ENCODE results near the gene TAF6.

The TAF6 gene

GRCh38 chr7:100072462-100072861 is 46.7 kb downstream of the TAF6 start:
- DNase-seq (ENCODE audit: low read depth in 2 of 2): no peak

DNA sequence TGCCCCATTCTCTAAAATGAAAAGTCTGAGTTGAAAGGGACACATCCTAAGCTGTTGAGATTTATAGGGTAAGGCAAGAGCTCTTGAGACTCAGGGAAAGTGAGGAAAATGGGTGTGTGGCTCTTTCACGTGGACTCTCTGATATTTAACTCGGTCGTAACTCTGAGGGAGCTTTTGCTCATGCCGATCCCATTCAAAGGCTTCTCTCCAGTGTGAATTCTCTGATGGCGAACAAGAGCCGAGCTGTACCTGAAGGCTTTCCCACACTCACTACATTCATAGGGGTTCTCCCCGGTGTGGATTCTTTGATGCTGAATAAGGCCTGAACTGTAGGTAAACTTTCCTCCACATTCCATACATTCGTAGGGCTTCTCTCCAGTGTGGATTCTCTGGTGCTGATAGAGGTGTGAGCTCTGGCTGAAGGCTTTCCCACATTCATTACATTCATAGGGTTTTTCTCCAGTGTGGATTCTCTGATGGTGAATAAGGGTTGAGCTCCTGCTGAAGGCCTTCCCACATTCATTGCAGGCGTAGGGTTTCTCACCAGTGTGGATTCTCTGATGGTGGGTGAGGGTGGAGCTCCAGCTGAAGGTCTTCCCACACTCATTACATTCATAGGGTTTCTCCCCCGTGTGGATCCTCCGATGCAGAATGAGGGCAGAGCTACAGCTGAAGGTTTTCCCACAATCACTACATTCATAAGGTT is 48.0 kb downstream of the TAF6 start:
- DNase-seq (ENCODE audit: low read depth in 2 of 2): no peak

DNA sequence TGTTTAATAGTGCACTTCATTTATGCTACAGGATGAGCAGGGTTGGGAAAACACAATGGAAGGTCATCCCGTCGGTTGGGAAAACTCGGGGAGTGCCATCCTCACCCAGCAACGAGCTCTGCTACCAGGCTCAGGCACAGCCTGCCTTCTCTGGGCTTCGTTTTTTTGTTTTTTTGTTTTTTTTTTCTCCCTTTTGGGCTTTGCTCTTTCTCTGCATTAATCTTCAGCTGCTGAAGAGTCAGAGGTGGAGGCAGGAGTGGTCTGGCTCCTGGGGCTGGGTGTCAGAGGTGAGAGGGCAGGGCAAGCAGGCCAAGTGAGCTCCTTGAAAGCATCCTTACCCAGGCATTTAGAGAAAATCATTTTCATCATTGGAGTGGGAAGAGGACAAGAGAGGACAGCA is 49.2 kb downstream of the TAF6 start:
- DNase-seq (ENCODE audit: low read depth in 2 of 2): no peak

GRCh38 chr7:100066953-100067352 is 52.2 kb downstream of the TAF6 start:
- DNase-seq (ENCODE audit: low read depth in 2 of 2): no peak

GRCh38 chr7:100065452-100066186 is 53.5 kb downstream of the TAF6 start:
- no peak for DNase-seq (ENCODE audit: low read depth in 2 of 2)

- no peak for DNase-seq (ENCODE audit: low read depth in 2 of 2)
Observed at GRCh38 chr7:100064162-100064561, 55.0 kb downstream of the TAF6 start.

DNA sequence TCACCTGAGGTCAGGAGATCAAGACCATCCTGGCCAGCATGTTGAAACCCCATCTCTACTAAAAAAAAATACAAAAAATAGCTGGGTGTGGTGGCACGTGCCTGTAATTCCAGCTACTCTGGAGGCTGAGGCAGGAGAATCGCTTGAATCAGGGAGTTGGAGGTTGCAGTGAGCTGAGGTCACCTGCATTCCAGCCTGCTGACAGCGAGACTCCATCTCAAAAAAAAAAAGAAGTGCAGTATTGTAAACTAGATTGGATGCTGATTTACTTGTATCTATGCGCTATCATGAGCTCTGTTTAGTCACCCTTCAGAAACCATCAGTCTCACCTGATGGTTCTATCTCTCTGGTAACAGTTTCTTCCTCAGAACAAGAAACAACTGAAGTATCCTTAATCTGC is 55.8 kb downstream of the TAF6 start:
- DNase-seq (ENCODE audit: low read depth in 2 of 2): no peak

- DNase-seq (ENCODE audit: low read depth in 2 of 2): no peak
Observed at GRCh38 chr7:100061518-100062193, 57.5 kb downstream of the TAF6 start.

DNA sequence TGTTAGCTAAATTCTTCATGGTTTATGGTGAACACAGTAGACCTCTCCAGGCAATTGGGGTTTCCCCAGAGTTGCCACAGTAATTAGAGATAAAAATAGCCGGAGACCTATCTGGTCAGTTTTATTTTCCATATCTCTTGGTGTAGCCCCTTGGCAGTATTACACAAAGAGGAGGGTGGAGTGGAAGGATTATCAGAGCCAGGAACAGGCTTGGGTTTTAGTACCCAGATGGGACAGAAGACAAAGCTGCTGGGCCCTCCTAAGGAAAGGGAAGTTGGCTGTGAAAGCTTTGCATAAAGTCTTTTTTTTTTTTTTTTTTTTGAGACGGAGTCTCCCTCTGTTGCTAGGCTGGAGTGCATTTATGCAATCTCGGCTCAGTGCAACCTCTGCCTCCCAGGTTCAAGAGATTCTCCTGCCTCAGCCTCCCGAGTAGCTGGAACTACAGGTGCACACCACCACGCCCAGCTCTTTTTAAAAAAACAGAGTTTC is 59.9 kb downstream of the TAF6 start:
- DNase-seq (ENCODE audit: low read depth in 2 of 2): no peak
